ENCODE data around the gene ICAM5. TPM values are rescaled to one million over a fixed set of nuclear protein-coding genes. Genes with fewer than 3 reads are reported as not detected.

The ICAM5 gene
- total and polyA plus RNA-seq, 9 of the 15 experiments (the other 6 are each of a cell fraction or from before 2014, with no cell fraction given): 0.10 to 114 (median 13.7) TPM

DNA sequence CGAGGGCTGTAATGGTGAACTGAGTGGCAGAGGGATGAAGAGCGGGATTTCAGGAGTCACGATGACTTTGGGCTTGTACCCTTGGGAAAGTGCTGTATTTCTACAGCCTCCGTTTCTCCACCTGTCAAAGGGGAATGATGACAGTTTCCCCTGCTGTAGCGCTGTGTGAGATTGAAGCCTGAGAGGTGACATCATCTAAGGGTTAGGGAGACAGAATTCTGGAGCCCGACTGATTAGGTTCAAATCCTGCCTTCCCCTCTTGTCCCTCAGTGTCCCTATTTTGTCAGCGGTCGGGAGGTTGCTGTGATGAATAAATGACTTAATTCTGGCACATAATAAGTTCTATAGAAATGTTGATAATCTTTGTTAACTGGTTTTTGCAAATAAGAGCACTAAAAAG, 37.0 kb upstream of the ICAM5 start (continued):
- TF ChIP-seq, protein P1, sequence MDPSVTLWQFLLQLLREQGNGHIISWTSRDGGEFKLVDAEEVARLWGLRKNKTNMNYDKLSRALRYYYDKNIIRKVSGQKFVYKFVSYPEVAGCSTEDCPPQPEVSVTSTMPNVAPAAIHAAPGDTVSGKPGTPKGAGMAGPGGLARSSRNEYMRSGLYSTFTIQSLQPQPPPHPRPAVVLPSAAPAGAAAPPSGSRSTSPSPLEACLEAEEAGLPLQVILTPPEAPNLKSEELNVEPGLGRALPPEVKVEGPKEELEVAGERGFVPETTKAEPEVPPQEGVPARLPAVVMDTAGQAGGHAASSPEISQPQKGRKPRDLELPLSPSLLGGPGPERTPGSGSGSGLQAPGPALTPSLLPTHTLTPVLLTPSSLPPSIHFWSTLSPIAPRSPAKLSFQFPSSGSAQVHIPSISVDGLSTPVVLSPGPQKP (CRISPR knock-in tag; IDR thresholded peaks at IDR 0.05): no peak
- TF ChIP-seq ZNF217 (CRISPR knock-in tag; IDR thresholded peaks at IDR 0.05) (no peak), LEF1 (IDR thresholded peaks at IDR 0.05) (no peak), NR2C2 (CRISPR knock-in tag; IDR thresholded peaks at IDR 0.05) (no peak), NR2C2 (tag; IDR thresholded peaks at IDR 0.05) (peak; percentile 85), RBFOX2 (IDR thresholded peaks at IDR 0.05; ENCODE audit: low read depth, low read length) (no peak), SUPT5H (IDR thresholded peaks at IDR 0.05) (no peak), DIDO1 (tag; IDR thresholded peaks at IDR 0.05; ENCODE audit: low read depth) (no peak), TGIF2 (CRISPR knock-in tag; IDR thresholded peaks at IDR 0.05) (no peak), SAFB2 (IDR thresholded peaks at IDR 0.05; ENCODE audit: borderline replicate concordance, low read depth, low read length, severe bottlenecking) (no peak), ZNF232 (CRISPR knock-in tag; IDR thresholded peaks at IDR 0.05) (no peak), CBFA2T2 (conservative IDR thresholded peaks at IDR 0.05) (no peak)
- TF ChIP-seq, protein P2, sequence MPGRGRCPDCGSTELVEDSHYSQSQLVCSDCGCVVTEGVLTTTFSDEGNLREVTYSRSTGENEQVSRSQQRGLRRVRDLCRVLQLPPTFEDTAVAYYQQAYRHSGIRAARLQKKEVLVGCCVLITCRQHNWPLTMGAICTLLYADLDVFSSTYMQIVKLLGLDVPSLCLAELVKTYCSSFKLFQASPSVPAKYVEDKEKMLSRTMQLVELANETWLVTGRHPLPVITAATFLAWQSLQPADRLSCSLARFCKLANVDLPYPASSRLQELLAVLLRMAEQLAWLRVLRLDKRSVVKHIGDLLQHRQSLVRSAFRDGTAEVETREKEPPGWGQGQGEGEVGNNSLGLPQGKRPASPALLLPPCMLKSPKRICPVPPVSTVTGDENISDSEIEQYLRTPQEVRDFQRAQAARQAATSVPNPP (IDR thresholded peaks at IDR 0.05; ENCODE audit: borderline replicate concordance, insufficient read depth, insufficient read length): no peak
- TF ChIP-seq, protein P3, sequence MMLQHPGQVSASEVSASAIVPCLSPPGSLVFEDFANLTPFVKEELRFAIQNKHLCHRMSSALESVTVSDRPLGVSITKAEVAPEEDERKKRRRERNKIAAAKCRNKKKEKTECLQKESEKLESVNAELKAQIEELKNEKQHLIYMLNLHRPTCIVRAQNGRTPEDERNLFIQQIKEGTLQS (IDR thresholded peaks at IDR 0.05): peak; percentile 68
- TF ChIP-seq, protein P3 (CRISPR knock-in tag; conservative IDR thresholded peaks at IDR 0.05): no peak
- TF ChIP-seq, protein P4, sequence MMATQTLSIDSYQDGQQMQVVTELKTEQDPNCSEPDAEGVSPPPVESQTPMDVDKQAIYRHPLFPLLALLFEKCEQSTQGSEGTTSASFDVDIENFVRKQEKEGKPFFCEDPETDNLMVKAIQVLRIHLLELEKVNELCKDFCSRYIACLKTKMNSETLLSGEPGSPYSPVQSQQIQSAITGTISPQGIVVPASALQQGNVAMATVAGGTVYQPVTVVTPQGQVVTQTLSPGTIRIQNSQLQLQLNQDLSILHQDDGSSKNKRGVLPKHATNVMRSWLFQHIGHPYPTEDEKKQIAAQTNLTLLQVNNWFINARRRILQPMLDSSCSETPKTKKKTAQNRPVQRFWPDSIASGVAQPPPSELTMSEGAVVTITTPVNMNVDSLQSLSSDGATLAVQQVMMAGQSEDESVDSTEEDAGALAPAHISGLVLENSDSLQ (IDR thresholded peaks at IDR 0.05): peak; percentile 35; the same call in 1 of the 2 replicates
- TF ChIP-seq, protein P5, sequence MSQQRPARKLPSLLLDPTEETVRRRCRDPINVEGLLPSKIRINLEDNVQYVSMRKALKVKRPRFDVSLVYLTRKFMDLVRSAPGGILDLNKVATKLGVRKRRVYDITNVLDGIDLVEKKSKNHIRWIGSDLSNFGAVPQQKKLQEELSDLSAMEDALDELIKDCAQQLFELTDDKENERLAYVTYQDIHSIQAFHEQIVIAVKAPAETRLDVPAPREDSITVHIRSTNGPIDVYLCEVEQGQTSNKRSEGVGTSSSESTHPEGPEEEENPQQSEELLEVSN (IDR thresholded peaks at IDR 0.05; ENCODE audit: borderline replicate concordance in 1 of 2, extremely low read depth in 1 of 2, insufficient read depth in 1 of 2, insufficient read length in 1 of 2, low read depth in 1 of 2, low read length in 1 of 2, poor library complexity in 1 of 2, severe bottlenecking in 1 of 2): peak in 1 of 2 experiments; percentile 1
- TF ChIP-seq, protein P6, sequence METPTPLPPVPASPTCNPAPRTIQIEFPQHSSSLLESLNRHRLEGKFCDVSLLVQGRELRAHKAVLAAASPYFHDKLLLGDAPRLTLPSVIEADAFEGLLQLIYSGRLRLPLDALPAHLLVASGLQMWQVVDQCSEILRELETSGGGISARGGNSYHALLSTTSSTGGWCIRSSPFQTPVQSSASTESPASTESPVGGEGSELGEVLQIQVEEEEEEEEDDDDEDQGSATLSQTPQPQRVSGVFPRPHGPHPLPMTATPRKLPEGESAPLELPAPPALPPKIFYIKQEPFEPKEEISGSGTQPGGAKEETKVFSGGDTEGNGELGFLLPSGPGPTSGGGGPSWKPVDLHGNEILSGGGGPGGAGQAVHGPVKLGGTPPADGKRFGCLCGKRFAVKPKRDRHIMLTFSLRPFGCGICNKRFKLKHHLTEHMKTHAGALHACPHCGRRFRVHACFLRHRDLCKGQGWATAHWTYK (CRISPR knock-in tag; IDR thresholded peaks at IDR 0.05): no peak

Measured in K562 (cell line).